PC-9 (cell line): ENCODE results near the gene CDX2. TPM values are rescaled to one million over a fixed set of nuclear protein-coding genes. Genes with fewer than 3 reads are reported as not detected.

Source experiments
- BruUV-seq: library from RNA; stranded (reverse); fragments of 400-500 nt; replicated peaks from 2 replicates; lab custom pipeline; 2021; lab: Mats Ljungman, UMichigan
- CTCF ChIA-PET: fragments of 300-600 bp; sonication (Branson Sonifier 250); formaldehyde crosslinking; loops from one replicate; lab custom pipeline; 2022; ENCODE audit warnings: antibody characterized with exemption; lab: Charles Lee
- POLR2A ChIA-PET: fragments of 300-600 bp; sonication (Branson Sonifier 250); formaldehyde crosslinking; loops from one replicate; lab custom pipeline; 2022; ENCODE audit warnings: antibody characterized with exemption; ENCODE audit not compliant: unreplicated experiment; lab: Charles Lee
- DNase-seq, 2 experiments: peaks; one replicate each; pipeline versions ENCODE4 v3.0.0 to v3.0.0-alpha.2; 2015 to 2022; ENCODE audit warnings: mixed read lengths in 1 of 2
- H2AFZ ChIP-seq: fragments of 200-600 bp; sonication (generic); 2 replicates; pipeline ENCODE4 v1.8.1; 2017; ENCODE audit warnings: antibody characterized with exemption
- H3F3A ChIP-seq: fragments of 200-600 bp; sonication (generic); 2 replicates; pipeline ENCODE4 v1.8.1; 2017; ENCODE audit warnings: antibody characterized with exemption, mild to moderate bottlenecking, low read depth; ENCODE audit not compliant: insufficient read depth
- H3K27ac ChIP-seq: fragments of 200-600 bp; sonication (generic); 2 replicates; pipeline ENCODE4 v1.6.1; 2016; ENCODE audit warnings: mixed run types
- H3K27me3 ChIP-seq: fragments of 200-600 bp; sonication (generic); 2 replicates; pipeline ENCODE4 v1.6.1; 2016; ENCODE audit warnings: low read depth, mixed run types; ENCODE audit not compliant: insufficient read depth
- H3K36me3 ChIP-seq: fragments of 200-600 bp; sonication (generic); 2 replicates; pipeline ENCODE4 v1.6.1; 2016; ENCODE audit warnings: low read depth, mixed run types
- H3K4me1 ChIP-seq: fragments of 200-600 bp; sonication (generic); replicated peaks from 2 replicates; pipeline ENCODE4 v1.6.1; 2016; ENCODE audit warnings: mixed run types; ENCODE audit not compliant: insufficient read depth
- H3K4me2 ChIP-seq: fragments of 200-600 bp; sonication (generic); 2 replicates; pipeline ENCODE4 v1.6.1; 2017; ENCODE audit warnings: mixed run types
- H3K4me3 ChIP-seq: fragments of 200-600 bp; sonication (generic); 2 replicates; pipeline ENCODE4 v1.6.1; 2016; ENCODE audit warnings: mixed run types
- H3K79me2 ChIP-seq: fragments of 200-600 bp; sonication (generic); 2 replicates; pipeline ENCODE4 v1.6.1; 2017; ENCODE audit warnings: low read depth, mixed run types
- H3K9me2 ChIP-seq: fragments of 200-600 bp; sonication (generic); 2 replicates; pipeline ENCODE4 v1.8.1; 2017; ENCODE audit warnings: mild to moderate bottlenecking; ENCODE audit not compliant: insufficient read depth
- H3K9me3 ChIP-seq: fragments of 200-600 bp; sonication (generic); 2 replicates; pipeline ENCODE4 v1.8.1; 2016; ENCODE audit warnings: low read depth; ENCODE audit not compliant: insufficient read depth
- H4K20me1 ChIP-seq: fragments of 200-600 bp; sonication (generic); 2 replicates; pipeline ENCODE4 v1.8.1; 2017; ENCODE audit not compliant: insufficient read depth
- EZH2 ChIP-seq: fragments of 200-600 bp; sonication (generic); IDR thresholded peaks from 2 replicates; pipeline ENCODE4 v1.8.0; 2017; ENCODE audit warnings: antibody characterized with exemption, low read depth
- intact Hi-C: fragments of 100-400 bp; cut with micrococcal nuclease; formaldehyde crosslinking; loops from one replicate; pipeline ENCODE4 v1.10.0; 2022; ENCODE audit not compliant: unreplicated experiment
- total RNA-seq: library from RNA; stranded (reverse); gene quantifications from 2 replicates; pipeline ENCODE4 v1.2.3, GENCODE V29; 2021
- TF ChIP-seq, protein P1 (sequence below): fragments of 200-600 bp; sonication (generic); conservative IDR thresholded peaks from 2 replicates; pipeline ENCODE4 v1.6.1; 2017; ENCODE audit warnings: mixed run types, antibody characterized with exemption, mild to moderate bottlenecking, moderate library complexity

CDX2 gene
- total RNA-seq, 1 experiment from 2014 or later = not detected

DNA sequence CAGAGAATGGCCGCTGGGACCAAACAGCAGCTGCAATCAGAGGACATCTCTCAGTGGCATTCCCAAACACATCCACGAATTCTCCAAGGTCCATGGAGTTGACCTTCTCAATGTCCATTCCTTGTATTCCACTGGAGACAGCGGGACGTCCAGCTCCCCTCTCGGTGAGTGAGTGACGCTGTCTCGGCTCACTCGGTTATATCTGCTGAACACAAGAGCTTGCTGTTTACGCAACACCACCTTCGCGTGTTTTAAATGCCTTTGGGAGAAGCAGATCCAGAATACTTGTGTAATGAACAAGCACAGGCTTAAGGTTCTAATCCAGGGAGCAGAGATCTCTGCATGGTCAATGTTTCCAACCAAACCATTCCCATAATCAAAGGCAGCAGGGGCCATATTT lies 19.4 kb upstream of the CDX2 start, which contains the start of gene URAD:
URAD (minus strand) TSS at position 174 of the 400 bp plus-strand sequence; CDS start at position 118, 56 bp downstream.
- intact Hi-C loops = no loop called here
- no peak for TF ChIP-seq EZH2
- TF ChIP-seq, protein P1, sequence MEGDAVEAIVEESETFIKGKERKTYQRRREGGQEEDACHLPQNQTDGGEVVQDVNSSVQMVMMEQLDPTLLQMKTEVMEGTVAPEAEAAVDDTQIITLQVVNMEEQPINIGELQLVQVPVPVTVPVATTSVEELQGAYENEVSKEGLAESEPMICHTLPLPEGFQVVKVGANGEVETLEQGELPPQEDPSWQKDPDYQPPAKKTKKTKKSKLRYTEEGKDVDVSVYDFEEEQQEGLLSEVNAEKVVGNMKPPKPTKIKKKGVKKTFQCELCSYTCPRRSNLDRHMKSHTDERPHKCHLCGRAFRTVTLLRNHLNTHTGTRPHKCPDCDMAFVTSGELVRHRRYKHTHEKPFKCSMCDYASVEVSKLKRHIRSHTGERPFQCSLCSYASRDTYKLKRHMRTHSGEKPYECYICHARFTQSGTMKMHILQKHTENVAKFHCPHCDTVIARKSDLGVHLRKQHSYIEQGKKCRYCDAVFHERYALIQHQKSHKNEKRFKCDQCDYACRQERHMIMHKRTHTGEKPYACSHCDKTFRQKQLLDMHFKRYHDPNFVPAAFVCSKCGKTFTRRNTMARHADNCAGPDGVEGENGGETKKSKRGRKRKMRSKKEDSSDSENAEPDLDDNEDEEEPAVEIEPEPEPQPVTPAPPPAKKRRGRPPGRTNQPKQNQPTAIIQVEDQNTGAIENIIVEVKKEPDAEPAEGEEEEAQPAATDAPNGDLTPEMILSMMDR = no peak

DNA sequence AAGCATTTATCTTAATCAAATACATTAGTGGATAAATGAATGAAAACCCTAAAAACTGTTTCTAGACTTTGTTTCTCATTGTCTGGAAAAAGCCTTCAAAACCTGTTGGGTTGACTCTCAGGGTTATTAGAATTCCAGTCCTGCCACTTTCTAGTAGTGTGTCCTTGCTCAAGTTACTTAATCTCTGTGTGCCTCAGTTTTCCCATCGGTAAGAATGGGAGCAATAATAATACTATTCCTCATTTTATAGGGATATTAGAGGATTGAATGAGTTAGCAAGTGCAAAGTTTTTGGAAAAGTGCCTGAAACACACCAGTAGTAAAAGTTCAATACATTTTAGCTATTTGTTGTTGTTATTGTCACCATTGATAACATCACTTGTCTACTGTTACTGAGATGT lies 16.5 kb upstream of the CDX2 start:
- intact Hi-C loops = loop anchor here (2.0 kb wide), 1 partner anchor 1041 kb away; no protein-coding TSS in a partner anchor
- Histone ChIP-seq H3K27ac (no peak overlapping the region), H3K4me3 (no peak overlapping the region), H3K4me1 (no peaks in the 10 kb centered on the region), H3F3A (no peaks in the 10 kb centered on the region), H3K4me2 (no peak overlapping the region), H3K9me2 (no peaks in the 10 kb centered on the region), H2AFZ (no peak overlapping the region), H3K27me3 (peaks cover 38% of the 10 kb centered on the region), H3K79me2 (no peaks in the 10 kb centered on the region), H4K20me1 (no peaks in the 10 kb centered on the region), H3K36me3 (no peaks in the 10 kb centered on the region), H3K9me3 (no peaks in the 10 kb centered on the region)
- BruUV-seq = no TSS peak
- CTCF ChIA-PET = no interaction called here
- no peak for DNase-seq
- POLR2A ChIA-PET = no interaction called here
- TF ChIP-seq EZH2 = no peak
- TF ChIP-seq, protein P1 = no peak

More for the DNA sequence above, 19.4 kb upstream of the CDX2 start, which contains the start of gene URAD:
- Histone ChIP-seq H3K4me1 (no peaks in the 10 kb centered on the region), H3K27ac (no peak within 1 kb of the TSS), H4K20me1 (no peaks in the 10 kb centered on the region), H3K27me3 (peaks cover 23% of the 10 kb centered on the region; the same call in 1 of the 2 replicates), H3K4me2 (no peak within 1 kb of the TSS), H3K9me2 (no peaks in the 10 kb centered on the region), H3K4me3 (no peak within 1 kb of the TSS), H2AFZ (no peak within 1 kb of the TSS), H3K36me3 (no peaks in the 10 kb centered on the region), H3K79me2 (no peaks in the 10 kb centered on the region), H3F3A (no peaks in the 10 kb centered on the region), H3K9me3 (no peaks in the 10 kb centered on the region)
- POLR2A ChIA-PET = interaction anchor here (0.7 kb wide), 1 partner anchor 648 kb away, joined by 4 read pairs; no protein-coding TSS in a partner anchor
- DNase-seq = no peak
- BruUV-seq = no TSS peak
- CTCF ChIA-PET = interaction anchor here (0.6 kb wide), 1 partner anchor 1783 kb away, joined by 5 read pairs; no protein-coding TSS in a partner anchor

DNA sequence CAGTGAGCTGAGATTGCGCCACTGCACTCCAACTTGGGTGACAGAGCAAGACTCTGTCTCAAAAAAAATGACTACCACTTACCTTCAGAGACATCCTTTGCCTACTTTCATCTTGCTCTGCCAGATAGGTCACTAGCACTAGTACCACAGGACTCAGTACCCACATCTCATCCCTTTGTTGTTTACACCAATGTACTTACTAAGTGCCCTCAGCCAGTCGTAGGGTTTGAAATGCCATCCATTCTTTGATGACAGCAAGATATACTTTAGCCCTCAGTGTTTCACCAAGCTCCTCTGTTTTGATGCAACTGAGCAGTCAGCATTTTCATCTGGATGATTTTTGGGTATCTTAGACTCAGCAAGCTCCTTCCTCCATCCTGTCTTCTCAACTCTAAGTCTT lies 13.2 kb upstream of the CDX2 start:
- no peaks in the 10 kb centered on the region for H3K79me2 ChIP-seq
- H3K27ac ChIP-seq = no peak overlapping the region
- H3F3A ChIP-seq = no peaks in the 10 kb centered on the region
- CTCF ChIA-PET = interaction anchor here (0.6 kb wide), 1 partner anchor 621 kb away, joined by 3 read pairs; no protein-coding TSS in a partner anchor
- no peaks in the 10 kb centered on the region for H3K36me3 ChIP-seq
- H3K9me3 ChIP-seq = no peaks in the 10 kb centered on the region
- intact Hi-C loops = no loop called here
- no peaks in the 10 kb centered on the region for H3K9me2 ChIP-seq
- no TSS peak for BruUV-seq
- H2AFZ ChIP-seq = no peak overlapping the region
- no peak for TF ChIP-seq EZH2
- TF ChIP-seq, protein P1 = no peak
- H3K4me2 ChIP-seq = no peak overlapping the region
- no peak overlapping the region for H3K4me3 ChIP-seq
- DNase-seq = no peak
- no peaks in the 10 kb centered on the region for H3K4me1 ChIP-seq
- POLR2A ChIA-PET = no interaction called here
- H4K20me1 ChIP-seq = no peaks in the 10 kb centered on the region
- peaks cover 45% of the 10 kb centered on the region for H3K27me3 ChIP-seq
